GM12872 (cell line): Measurements from ENCODE around the gene P4HB.

Experiments used
- CTCF ChIP-seq: IDR thresholded peaks from 3 replicates; pipeline ENCODE4 v1.5.1; 2011; ENCODE audit warnings: low read depth, mild to moderate bottlenecking, low read length, moderate library complexity; ENCODE audit not compliant: insufficient read depth

P4HB gene

GRCh38 chr17:81890447-81891302 is 30.3 kb upstream of the P4HB start:
- no peak for TF ChIP-seq CTCF

- TF ChIP-seq CTCF: no peak
Observed at GRCh38 chr17:81889602-81890001, 29.3 kb upstream of the P4HB start.

GRCh38 chr17:81888988-81889595 is 28.8 kb upstream of the P4HB start:
- TF ChIP-seq CTCF: no peak

GRCh38 chr17:81888105-81888987 is 28.0 kb upstream of the P4HB start:
- TF ChIP-seq CTCF: no peak

GRCh38 chr17:81885869-81886548 is 25.7 kb upstream of the P4HB start:
- no peak for TF ChIP-seq CTCF

GRCh38 chr17:81885454-81885853 is 25.1 kb upstream of the P4HB start:
- no peak for TF ChIP-seq CTCF

- TF ChIP-seq CTCF: no peak
Observed at GRCh38 chr17:81884968-81885367, 24.6 kb upstream of the P4HB start.
